Natural killer cell (primary cell): ENCODE data around the gene PDK1. TPM values are rescaled to one million over a fixed set of nuclear protein-coding genes. Genes with fewer than 3 reads are reported as not detected.
"Not testable (repeated sequence)": the region's sequence is repeated elsewhere in the genome, so short reads cannot be mapped to it uniquely, and the experiment has no call there.

Experiments
- ATAC-seq, 3 donors: fragments of 150-1000 bp in 2 of 3; fragments of 200-7000 bp in 1 of 3; cut with Tn5 transposase; 1 replicate in 1 of 3; 2 replicates in 2 of 3; pipeline ENCODE4 v1.10.0; 2021; ENCODE audit warnings: mild to moderate bottlenecking in 2 of 3, moderate library complexity in 2 of 3
- DNase-seq, 2 donors: peaks; one replicate each; pipeline versions ENCODE4 v3.0.0 to v3.0.0-alpha.2; 2013 to 2021; ENCODE audit warnings: mixed read lengths in 1 of 2
- H3K27ac ChIP-seq: one replicate; pipeline ENCODE4 v1.5.1; 2013; ENCODE audit warnings: mild to moderate bottlenecking, low read length
- H3K27me3 ChIP-seq: one replicate; pipeline ENCODE4 v1.6.1; 2013; ENCODE audit warnings: low read length; ENCODE audit not compliant: control insufficient read depth, insufficient read depth
- H3K36me3 ChIP-seq: one replicate; pipeline ENCODE4 v1.6.1; 2013; ENCODE audit warnings: low read length; ENCODE audit not compliant: control insufficient read depth, insufficient read depth
- H3K4me1 ChIP-seq: one replicate; pipeline ENCODE4 v1.6.1; 2013; ENCODE audit warnings: low read length; ENCODE audit not compliant: control insufficient read depth, insufficient read depth
- H3K4me3 ChIP-seq: one replicate; pipeline ENCODE4 v1.5.1; 2013; ENCODE audit warnings: low read length
- H3K9me3 ChIP-seq: one replicate; pipeline ENCODE4 v1.6.1; 2013; ENCODE audit warnings: low read length; ENCODE audit not compliant: control insufficient read depth, insufficient read depth
- H3K27ac Mint-ChIP-seq, 2 donors: one replicate each; pipeline ENCODE4 v1.8.0; 2022; ENCODE audit warnings: mild to moderate bottlenecking in 2 of 2, mixed read lengths in 2 of 2, moderate library complexity in 1 of 2
- H3K27me3 Mint-ChIP-seq, 2 donors: one replicate each; pipeline ENCODE4 v1.8.0; 2022; ENCODE audit warnings: low read depth in 2 of 2, mixed read lengths in 2 of 2
- H3K36me3 Mint-ChIP-seq: one replicate; pipeline ENCODE4 v1.8.0; 2022; ENCODE audit warnings: mixed read lengths
- H3K4me1 Mint-ChIP-seq, 2 donors: one replicate each; pipeline ENCODE4 v1.8.0; 2022; ENCODE audit warnings: mixed read lengths in 2 of 2
- H3K4me3 Mint-ChIP-seq: one replicate; pipeline ENCODE4 v1.8.0; 2022; ENCODE audit warnings: mild to moderate bottlenecking, moderate library complexity, mixed read lengths
- H3K9me3 Mint-ChIP-seq, 2 donors: one replicate each; pipeline ENCODE4 v1.8.0; 2022; ENCODE audit warnings: mixed read lengths in 2 of 2
- CTCF ChIP-seq: fragments of 200-600 bp; IDR thresholded peaks from one replicate; pipeline ENCODE4 v1.8.0; 2022; ENCODE audit warnings: antibody characterized with exemption
- WGBS: methylation state at CpG from one replicate; pipeline ENCODE4 v1.1.7; 2013; ENCODE audit warnings: missing lambda C conversion rate; ENCODE audit not compliant: insufficient coverage; 5-methylcytosine and 5-hydroxymethylcytosine counted together
- intact Hi-C: fragments of 100-400 bp; cut with micrococcal nuclease; formaldehyde crosslinking; loops from one replicate; pipeline ENCODE4 v1.14.2; 2022
- total RNA-seq, 4 donors: library from RNA; stranded (reverse); fragments of 120-200 nt in 1 of 4; gene quantifications; one replicate each; pipeline versions ENCODE4 v1.2.3 to v1.2.4, GENCODE V29; 2013 to 2022

The PDK1 gene
- total RNA-seq, 3 donors from 2014 or later (not counting 1 experiment from before 2014, with no cell fraction given) = 17.3 to 29.1 (median 22.6) TPM

GRCh38 chr2:172539767-172540166 is 16.1 kb upstream of the PDK1 start:
- H3K27ac ChIP-seq = no peak overlapping the region
- H3K9me3 ChIP-seq = peaks cover 16% of the 10 kb centered on the region
- Mint-ChIP-seq H3K4me1 (peaks cover 0 to 4% of the 10 kb centered on the region in 2 donors), H3K9me3 (no peaks in the 10 kb centered on the region), H3K27me3 (peaks cover 0 to 8% of the 10 kb centered on the region in 2 donors), H3K4me3 (no peak overlapping the region), H3K27ac (no peak overlapping the region), H3K36me3 (no peaks in the 10 kb centered on the region)
- H3K4me3 ChIP-seq = no peak overlapping the region
- DNase-seq (no peak), ATAC-seq (no peak)
- H3K36me3 ChIP-seq = no peaks in the 10 kb centered on the region
- no peak for TF ChIP-seq CTCF
- 92% methylated on average over 3 of the region's 4 CpGs for WGBS
- no peaks in the 10 kb centered on the region for H3K4me1 ChIP-seq
- no peaks in the 10 kb centered on the region for H3K27me3 ChIP-seq
- intact Hi-C loops = no loop called here

DNA sequence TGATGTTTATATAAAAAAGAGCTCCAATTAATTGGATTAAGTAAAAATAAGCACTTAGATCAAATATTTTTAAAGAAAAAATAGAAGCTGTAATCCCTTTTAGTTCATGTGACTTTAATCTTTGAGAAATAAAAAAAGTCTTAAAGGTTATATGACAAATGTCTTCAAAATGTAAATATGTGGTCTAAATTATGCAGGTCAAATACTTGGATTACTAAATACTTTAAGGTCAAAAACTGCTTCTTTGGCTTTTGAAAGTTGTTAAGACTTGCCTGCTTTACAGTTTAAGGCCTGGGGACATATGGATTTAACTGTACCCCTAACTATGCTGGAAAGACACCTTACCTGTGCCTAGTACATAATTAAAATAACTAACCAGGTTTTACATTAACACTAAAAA is 15.5 kb upstream of the PDK1 start:
- DNase-seq = no peak
- Histone ChIP-seq H3K4me1 (no peaks in the 10 kb centered on the region), H3K4me3 (no peak overlapping the region), H3K9me3 (peaks cover 10% of the 10 kb centered on the region), H3K36me3 (no peaks in the 10 kb centered on the region), H3K27ac (no peak overlapping the region), H3K27me3 (no peaks in the 10 kb centered on the region)
- peaks cover 0 to 8% of the 10 kb centered on the region in 2 donors for H3K27me3 Mint-ChIP-seq
- no peak overlapping the region for H3K27ac Mint-ChIP-seq
- H3K9me3 Mint-ChIP-seq = no peaks in the 10 kb centered on the region
- no peaks in the 10 kb centered on the region for H3K36me3 Mint-ChIP-seq
- ATAC-seq = no peak
- intact Hi-C loops = no loop called here
- no peak for TF ChIP-seq CTCF
- no peak overlapping the region for H3K4me3 Mint-ChIP-seq
- H3K4me1 Mint-ChIP-seq = peaks cover 0 to 4% of the 10 kb centered on the region in 2 donors

DNA sequence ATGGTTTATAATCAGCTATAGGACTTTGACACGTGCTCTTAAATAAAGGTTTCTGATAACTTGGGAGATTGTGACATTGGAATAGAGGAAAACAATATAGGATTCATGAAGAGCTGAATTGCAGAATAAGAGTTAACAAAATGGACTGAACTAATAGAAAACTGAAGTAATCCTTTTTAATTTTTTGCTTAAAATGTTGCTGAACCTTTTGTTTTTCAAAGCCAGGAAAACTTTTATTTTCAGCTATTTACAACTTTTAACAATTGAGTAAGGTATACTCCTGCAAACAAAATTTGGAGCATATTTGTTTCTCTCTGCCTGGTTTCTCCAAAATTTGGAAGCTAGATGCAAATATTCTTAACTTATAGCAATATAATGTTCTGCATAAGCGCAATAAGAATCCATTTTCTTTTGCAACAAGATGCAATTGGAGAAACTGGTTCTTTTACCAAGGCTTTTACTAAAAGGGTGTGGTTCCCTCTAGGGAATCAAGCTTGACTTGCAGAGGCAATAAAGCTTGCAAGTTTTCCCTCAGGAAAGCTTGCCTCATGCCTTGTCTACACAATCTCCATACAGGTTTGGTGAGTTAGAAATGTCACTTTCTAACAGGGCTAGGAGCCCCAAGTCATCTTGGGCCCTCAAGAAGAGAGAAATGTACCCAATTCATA is 10.3 kb upstream of the PDK1 start:
- no peak for TF ChIP-seq CTCF
- 100% methylated on average over 2 of the region's 2 CpGs for WGBS
- peaks cover 4% of the 10 kb centered on the region for H3K9me3 ChIP-seq
- no peak overlapping the region for H3K4me3 Mint-ChIP-seq
- H3K27me3 ChIP-seq = no peaks in the 10 kb centered on the region
- no peak overlapping the region for H3K4me3 ChIP-seq
- H3K36me3 Mint-ChIP-seq = no peaks in the 10 kb centered on the region
- no peaks in the 10 kb centered on the region for H3K9me3 Mint-ChIP-seq
- H3K36me3 ChIP-seq = no peaks in the 10 kb centered on the region
- H3K27ac ChIP-seq = no peak overlapping the region
- peaks cover 0 to 8% of the 10 kb centered on the region in 2 donors for H3K27me3 Mint-ChIP-seq
- no peak for DNase-seq
- no peaks in the 10 kb centered on the region for H3K4me1 ChIP-seq
- no peak for ATAC-seq
- intact Hi-C loops = no loop called here
- H3K4me1 Mint-ChIP-seq = peaks cover 0 to 4% of the 10 kb centered on the region in 2 donors
- H3K27ac Mint-ChIP-seq = no peak overlapping the region

GRCh38 chr2:172549131-172549530 is 6.8 kb upstream of the PDK1 start:
- Histone ChIP-seq H3K4me3 (no peak overlapping the region), H3K27me3 (no peaks in the 10 kb centered on the region), H3K4me1 (no peaks in the 10 kb centered on the region), H3K27ac (no peak overlapping the region), H3K9me3 (peaks cover 4% of the 10 kb centered on the region), H3K36me3 (no peaks in the 10 kb centered on the region)
- ATAC-seq = no peak
- H3K27me3 Mint-ChIP-seq = peaks cover 0 to 2% of the 10 kb centered on the region in 2 donors
- TF ChIP-seq CTCF = no peak
- no peaks in the 10 kb centered on the region for H3K36me3 Mint-ChIP-seq
- H3K4me1 Mint-ChIP-seq = peaks cover 0 to 4% of the 10 kb centered on the region in 2 donors
- no peaks in the 10 kb centered on the region for H3K9me3 Mint-ChIP-seq
- intact Hi-C loops = no loop called here
- H3K4me3 Mint-ChIP-seq = no peak overlapping the region
- no peak overlapping the region for H3K27ac Mint-ChIP-seq
- 100% methylated on average over 1 of the region's 1 CpG for WGBS
- no peak for DNase-seq

DNA sequence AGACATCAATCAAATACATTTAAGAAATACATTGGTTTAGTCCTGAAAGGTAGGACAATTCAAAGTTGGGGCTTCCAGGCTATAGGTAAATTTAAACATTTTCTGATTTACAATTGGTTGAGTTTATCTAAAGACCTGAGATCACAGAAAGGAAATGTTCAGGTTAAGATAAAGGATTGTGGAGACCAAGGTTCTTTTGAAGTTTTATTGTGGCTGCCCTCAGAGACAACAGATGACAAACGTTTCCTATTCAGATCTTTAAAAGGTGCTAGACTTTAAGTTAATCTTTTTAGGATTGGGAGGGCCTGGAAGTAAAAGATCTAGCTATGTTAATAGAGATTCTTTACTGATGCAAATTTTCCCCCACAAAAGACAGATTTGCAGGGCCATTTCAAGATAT is 6.1 kb upstream of the PDK1 start:
- WGBS = 20% methylated on average over 1 of the region's 1 CpG
- H3K27ac Mint-ChIP-seq, H3K36me3 ChIP-seq, H3K27me3 ChIP-seq, H3K9me3 Mint-ChIP-seq, H3K27me3 Mint-ChIP-seq, H3K27ac ChIP-seq, H3K4me1 ChIP-seq, H3K9me3 ChIP-seq, H3K36me3 Mint-ChIP-seq, H3K4me1 Mint-ChIP-seq, H3K4me3 Mint-ChIP-seq, intact Hi-C loops, H3K4me3 ChIP-seq, ATAC-seq: not testable (repeated sequence)
- peak in 1 of 2 donors; percentile 57 for DNase-seq
